ENCODE results near the gene MYLK4. TPM values are rescaled to one million over a fixed set of nuclear protein-coding genes. Genes with fewer than 3 reads are reported as not detected.

The MYLK4 gene
- total and polyA plus RNA-seq, 4 donors: 0.27 to 1.6 (median 1.0) TPM

GRCh38 chr6:2791450-2791974, 40.8 kb upstream of the MYLK4 start:
- TF ChIP-seq, protein P1, sequence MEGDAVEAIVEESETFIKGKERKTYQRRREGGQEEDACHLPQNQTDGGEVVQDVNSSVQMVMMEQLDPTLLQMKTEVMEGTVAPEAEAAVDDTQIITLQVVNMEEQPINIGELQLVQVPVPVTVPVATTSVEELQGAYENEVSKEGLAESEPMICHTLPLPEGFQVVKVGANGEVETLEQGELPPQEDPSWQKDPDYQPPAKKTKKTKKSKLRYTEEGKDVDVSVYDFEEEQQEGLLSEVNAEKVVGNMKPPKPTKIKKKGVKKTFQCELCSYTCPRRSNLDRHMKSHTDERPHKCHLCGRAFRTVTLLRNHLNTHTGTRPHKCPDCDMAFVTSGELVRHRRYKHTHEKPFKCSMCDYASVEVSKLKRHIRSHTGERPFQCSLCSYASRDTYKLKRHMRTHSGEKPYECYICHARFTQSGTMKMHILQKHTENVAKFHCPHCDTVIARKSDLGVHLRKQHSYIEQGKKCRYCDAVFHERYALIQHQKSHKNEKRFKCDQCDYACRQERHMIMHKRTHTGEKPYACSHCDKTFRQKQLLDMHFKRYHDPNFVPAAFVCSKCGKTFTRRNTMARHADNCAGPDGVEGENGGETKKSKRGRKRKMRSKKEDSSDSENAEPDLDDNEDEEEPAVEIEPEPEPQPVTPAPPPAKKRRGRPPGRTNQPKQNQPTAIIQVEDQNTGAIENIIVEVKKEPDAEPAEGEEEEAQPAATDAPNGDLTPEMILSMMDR (IDR thresholded peaks at IDR 0.05; ENCODE audit: control extremely low read depth, extremely low read depth): no peak
- ATAC-seq (ENCODE audit: insufficient read depth, low FRiP score) (no peak), DNase-seq (no peak)
- Histone ChIP-seq H3K27ac (ENCODE audit: low read depth in 1 of 2, low read length in 1 of 2) (no peak overlapping the region), H3K27me3 (ENCODE audit: control insufficient read depth in 3 of 3, insufficient read depth in 3 of 3, low read length in 2 of 3) (no peaks in the 10 kb centered on the region), H3K36me3 (ENCODE audit: control insufficient read depth in 4 of 4, insufficient read depth in 4 of 4, low read length in 4 of 4) (peaks cover 0 to 9% (median 3%) of the 10 kb centered on the region in 4 donors), H3K4me1 (ENCODE audit: control insufficient read depth in 5 of 5, insufficient read depth in 5 of 5, low read length in 5 of 5) (peaks cover 0 to 10% (median 0%) of the 10 kb centered on the region in 5 donors), H3K9me3 (ENCODE audit: control insufficient read depth in 4 of 4, insufficient read depth in 3 of 4, low read length in 3 of 4) (no peaks in the 10 kb centered on the region), H3K9ac (ENCODE audit: insufficient read depth in 1 of 2, low read length in 2 of 2) (no peak overlapping the region), H3K4me3 (no peak overlapping the region)
- WGBS, 2 donors: 37 to 53% methylated on average over 4 of the region's 4 CpGs

DNA sequence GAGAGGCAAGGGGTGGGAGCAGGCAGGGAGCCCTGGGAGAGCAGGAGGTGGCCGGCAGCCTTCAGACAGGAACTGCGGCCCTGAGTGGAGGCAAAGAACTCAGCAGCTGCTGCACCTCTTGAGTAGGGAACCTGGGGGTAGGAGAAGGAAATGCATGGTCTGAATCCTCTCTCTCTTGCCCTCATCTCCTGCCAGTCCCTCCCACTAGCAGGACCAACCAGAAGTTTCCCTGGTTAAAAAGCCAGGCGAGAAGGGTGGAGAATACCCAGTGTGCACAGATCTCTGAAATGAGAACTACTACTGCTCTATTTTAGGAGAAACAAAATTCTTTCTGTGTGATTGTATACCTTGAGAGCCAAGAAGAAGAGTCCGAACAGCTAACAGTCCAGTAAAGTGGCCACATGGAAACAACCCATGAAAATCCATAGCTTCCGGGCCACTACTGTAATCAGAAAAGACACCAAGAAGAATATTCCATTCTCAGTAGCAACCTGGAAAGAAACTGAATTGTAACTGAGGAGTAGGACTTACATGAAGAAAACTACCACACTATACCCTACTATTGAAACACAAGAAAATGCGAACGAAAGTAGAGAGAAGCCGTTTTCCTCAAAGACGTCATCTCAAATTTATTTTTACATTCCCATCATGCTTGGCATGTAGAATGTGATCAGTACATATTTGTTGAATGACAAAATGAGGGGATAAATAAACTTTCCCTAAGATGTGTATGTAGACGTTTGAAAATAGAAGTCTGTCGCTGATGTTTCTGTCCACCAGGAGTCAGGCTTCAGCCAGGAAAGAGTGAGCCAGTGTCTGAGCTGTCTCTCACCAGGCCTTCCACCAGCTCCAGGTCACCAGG, 40.1 kb upstream of the MYLK4 start:
- Histone ChIP-seq H3K4me1 (ENCODE audit: control insufficient read depth in 5 of 5, insufficient read depth in 5 of 5, low read length in 5 of 5) (peaks cover 0 to 13% (median 0%) of the 10 kb centered on the region in 5 donors), H3K36me3 (ENCODE audit: control insufficient read depth in 4 of 4, insufficient read depth in 4 of 4, low read length in 4 of 4) (peaks cover 0 to 14% (median 2%) of the 10 kb centered on the region in 4 donors), H3K27me3 (ENCODE audit: control insufficient read depth in 3 of 3, insufficient read depth in 3 of 3, low read length in 2 of 3) (no peaks in the 10 kb centered on the region), H3K9me3 (ENCODE audit: control insufficient read depth in 4 of 4, insufficient read depth in 3 of 4, low read length in 3 of 4) (no peaks in the 10 kb centered on the region), H3K9ac (ENCODE audit: insufficient read depth in 1 of 2, low read length in 2 of 2) (peak overlapping the region in 1 of 2 donors; percentile 48), H3K4me3 (no peak overlapping the region), H3K27ac (ENCODE audit: low read depth in 1 of 2, low read length in 1 of 2) (peak overlapping the region; percentile 23 to 71)
- ATAC-seq (ENCODE audit: insufficient read depth, low FRiP score): peak; percentile 56
- WGBS, 2 donors: 32 to 42% methylated on average over 11 of the region's 11 CpGs
- TF ChIP-seq, protein P1 (IDR thresholded peaks at IDR 0.05; ENCODE audit: control extremely low read depth, extremely low read depth): peak; percentile 81
- peak; percentile 65 to 83 (median 79) for DNase-seq

GRCh38 chr6:2786269-2786668, 35.5 kb upstream of the MYLK4 start:
- ATAC-seq (ENCODE audit: insufficient read depth, low FRiP score) (no peak), DNase-seq (no peak)
- H3K9ac ChIP-seq (ENCODE audit: insufficient read depth in 1 of 2, low read length in 2 of 2): no peak overlapping the region
- H3K4me3 ChIP-seq: no peak overlapping the region
- no peaks in the 10 kb centered on the region for H3K27me3 ChIP-seq (ENCODE audit: control insufficient read depth in 3 of 3, insufficient read depth in 3 of 3, low read length in 2 of 3)
- no peak overlapping the region for H3K27ac ChIP-seq (ENCODE audit: low read depth in 1 of 2, low read length in 1 of 2)
- H3K9me3 ChIP-seq (ENCODE audit: control insufficient read depth in 4 of 4, insufficient read depth in 3 of 4, low read length in 3 of 4): no peaks in the 10 kb centered on the region
- H3K4me1 ChIP-seq (ENCODE audit: control insufficient read depth in 5 of 5, insufficient read depth in 5 of 5, low read length in 5 of 5): peaks cover 0 to 22% (median 5%) of the 10 kb centered on the region in 5 donors
- TF ChIP-seq, protein P1 (IDR thresholded peaks at IDR 0.05; ENCODE audit: control extremely low read depth, extremely low read depth): no peak
- H3K36me3 ChIP-seq (ENCODE audit: control insufficient read depth in 4 of 4, insufficient read depth in 4 of 4, low read length in 4 of 4): peaks cover 3 to 28% (median 6%) of the 10 kb centered on the region in 4 donors
- 73 to 92% methylated on average over 4 of the region's 4 CpGs for WGBS, 2 donors

Data from lung (tissue), 12 donors.